GM12878 (cell line): ENCODE measurements around the gene RPL3. TPM values are rescaled to one million over a fixed set of nuclear protein-coding genes. Genes with fewer than 3 reads are reported as not detected.

Source experiments
- ATAC-seq: fragments of 200-7000 bp; cut with Tn5 transposase; 3 replicates; pipeline ENCODE4 v1.9.1; 2020; ENCODE audit warnings: mild to moderate bottlenecking, moderate library complexity
- BruUV-seq: library from RNA; stranded (reverse); fragments of 400-500 nt; replicated peaks from 2 replicates; lab custom pipeline; 2021; lab: Mats Ljungman, UMichigan
- CTCF ChIA-PET: fragments of 300-600 bp; sonication (Branson Sonifier 250); formaldehyde crosslinking; extraction: SDS; loops from one replicate; lab custom pipeline; 2021; ENCODE audit warnings: inconsistent platforms; lab: Yijun Ruan, JAX
- POLR2A ChIA-PET: fragments of 350-600 bp; formaldehyde crosslinking; extraction: SDS; loops from one replicate; lab custom pipeline; 2021; ENCODE audit warnings: inconsistent platforms; lab: Charles Lee
- RAD21 ChIA-PET: fragments of 300-600 bp; sonication (Branson Sonifier 250); formaldehyde crosslinking; loops from one replicate; lab custom pipeline; 2023; ENCODE audit warnings: antibody characterized with exemption; ENCODE audit not compliant: unreplicated experiment; lab: Charles Lee
- SMC1A ChIA-PET: fragments of 300-600 bp; sonication (Branson Sonifier 250); formaldehyde crosslinking; loops from one replicate; lab custom pipeline; 2023; ENCODE audit not compliant: unreplicated experiment, uncharacterized antibody; lab: Charles Lee
- DNase-seq: peaks from one replicate; pipeline ENCODE4 v3.0.0-alpha.2; 2011; ENCODE audit warnings: low read depth, low spot score
- FAIRE-seq: peaks from 3 replicates; lab custom pipeline; 2011; peaks lifted over from hg19 to GRCh38; lab: Jason Lieb, UNC
- H2AFZ ChIP-seq: 2 replicates; pipeline ENCODE4 v1.6.0; 2011; ENCODE audit warnings: low read depth, low read length, control low read depth; ENCODE audit not compliant: control insufficient read depth
- H3K27ac ChIP-seq: 2 replicates; pipeline ENCODE4 v1.5.1; 2011; ENCODE audit warnings: control low read depth; ENCODE audit not compliant: control insufficient read depth, insufficient read depth
- H3K27me3 ChIP-seq, 2 experiments: replicated peaks in 1 of 2; 2 replicates each; pipeline versions ENCODE4 v1.6.0 to v1.6.1; 2011; ENCODE audit warnings: low read length in 1 of 2; ENCODE audit not compliant: control insufficient read depth in 2 of 2, insufficient read depth in 2 of 2
- H3K36me3 ChIP-seq, 2 experiments: 2 replicates each; pipeline ENCODE4 v1.5.1; 2011; ENCODE audit warnings: low read length in 1 of 2; ENCODE audit not compliant: control insufficient read depth in 2 of 2, insufficient read depth in 2 of 2
- H3K4me1 ChIP-seq: 2 replicates; pipeline ENCODE4 v1.6.1; 2011; ENCODE audit warnings: mild to moderate bottlenecking, low read length, moderate library complexity, mixed read lengths; ENCODE audit not compliant: control insufficient read depth, insufficient read depth
- H3K4me2 ChIP-seq: 2 replicates; pipeline ENCODE4 v1.6.0; 2011; ENCODE audit warnings: control low read depth; ENCODE audit not compliant: control insufficient read depth, insufficient read depth
- H3K4me3 ChIP-seq: fragments of 200-600 bp; sonication (generic); 2 replicates; pipeline ENCODE4 v1.5.1; 2016
- H3K79me2 ChIP-seq: 2 replicates; pipeline ENCODE4 v1.6.0; 2011; ENCODE audit warnings: low read length; ENCODE audit not compliant: control insufficient read depth, insufficient read depth
- H3K9ac ChIP-seq: 2 replicates; pipeline ENCODE4 v1.8.0; 2011; ENCODE audit warnings: low read length, control low read depth, mixed read lengths; ENCODE audit not compliant: control insufficient read depth, insufficient read depth
- H3K9me3 ChIP-seq: replicated peaks from 3 replicates; pipeline ENCODE4 v1.5.1; 2011; ENCODE audit warnings: mild to moderate bottlenecking, low read length; ENCODE audit not compliant: control insufficient read depth, insufficient read depth
- H4K20me1 ChIP-seq: 2 replicates; pipeline ENCODE4 v1.6.0; 2011; ENCODE audit not compliant: control insufficient read depth, insufficient read depth
- BACH1 ChIP-seq: fragments of 450-650 bp; IDR thresholded peaks from 2 replicates; pipeline ENCODE4 v1.6.1; 2017; ENCODE audit warnings: mild to moderate bottlenecking, borderline replicate concordance
- CHD1 ChIP-seq: IDR thresholded peaks from 2 replicates; pipeline ENCODE4 v1.6.1; 2012; ENCODE audit warnings: low read depth, low read length, improper control_type of control experiment
- EGR1 ChIP-seq, 2 experiments: IDR thresholded peaks; 1 replicate in 1 of 2; 2 replicates in 1 of 2; pipeline ENCODE4 v1.6.1; 2011 to 2012; ENCODE audit warnings: low read depth in 2 of 2, low read length in 2 of 2, borderline replicate concordance in 1 of 2, mild to moderate bottlenecking in 1 of 2, moderate library complexity in 1 of 2
- ETV6 ChIP-seq, 2 experiments: fragments of 450-650 bp in 1 of 2; IDR thresholded peaks in 1 of 2; conservative IDR thresholded peaks in 1 of 2; 2 replicates each; pipeline ENCODE4 v1.6.1; 2014; ENCODE audit warnings: antibody characterized with exemption in 1 of 2, borderline replicate concordance in 1 of 2, low read depth in 1 of 2, mild to moderate bottlenecking in 1 of 2, moderate library complexity in 1 of 2
- FOXK2 ChIP-seq: fragments of 450-650 bp; IDR thresholded peaks from 2 replicates; pipeline ENCODE4 v1.6.1; 2017; ENCODE audit warnings: mild to moderate bottlenecking, moderate library complexity
- GATAD2B ChIP-seq: fragments of 450-650 bp; conservative IDR thresholded peaks from 2 replicates; pipeline ENCODE4 v1.6.1; 2017; ENCODE audit warnings: low read depth, mild to moderate bottlenecking, moderate library complexity
- MEF2A ChIP-seq: IDR thresholded peaks from 2 replicates; pipeline ENCODE4 v1.6.1; 2011; ENCODE audit warnings: low read depth, mild to moderate bottlenecking, low read length, moderate library complexity; ENCODE audit not compliant: insufficient read depth
- NFXL1 ChIP-seq: fragments of 450-650 bp; IDR thresholded peaks from 2 replicates; pipeline ENCODE4 v1.6.1; 2017; ENCODE audit warnings: antibody characterized with exemption, mild to moderate bottlenecking, borderline replicate concordance
- POU2F2 ChIP-seq: IDR thresholded peaks from 3 replicates; pipeline ENCODE4 v1.6.1; 2011; ENCODE audit warnings: low read depth, mild to moderate bottlenecking, low read length, borderline replicate concordance
- RB1 ChIP-seq: fragments of 450-650 bp; formaldehyde crosslinking; IDR thresholded peaks from 2 replicates; pipeline ENCODE4 v1.6.1; 2017; ENCODE audit warnings: mild to moderate bottlenecking, borderline replicate concordance
- RELA ChIP-seq: fragments of 450-650 bp; IDR thresholded peaks from 2 replicates; pipeline ENCODE4 v1.8.0; 2014; ENCODE audit warnings: borderline replicate concordance; ENCODE audit not compliant: partially characterized antibody
- REST ChIP-seq: IDR thresholded peaks from 2 replicates; pipeline ENCODE4 v1.6.1; 2012; ENCODE audit warnings: mild to moderate bottlenecking, low read depth, low read length
- RFX5 ChIP-seq: IDR thresholded peaks from 2 replicates; pipeline ENCODE4 v1.6.1; 2011; ENCODE audit warnings: low read depth, low read length, improper control_type of control experiment
- SMARCA5 ChIP-seq: fragments of 450-650 bp; IDR thresholded peaks from 2 replicates; pipeline ENCODE4 v1.6.1; 2017; ENCODE audit warnings: mild to moderate bottlenecking
- STAT3 ChIP-seq: IDR thresholded peaks from 2 replicates; pipeline ENCODE4 v1.6.1; 2011; ENCODE audit warnings: low read depth, low read length, improper control_type of control experiment
- SUZ12 ChIP-seq: fragments of 200-600 bp; sonication (generic); IDR thresholded peaks from one replicate; pipeline ENCODE4 v1.6.1; 2018; ENCODE audit warnings: antibody characterized with exemption, mild to moderate bottlenecking; ENCODE audit not compliant: unreplicated experiment
- USF2 ChIP-seq: IDR thresholded peaks from 2 replicates; pipeline ENCODE4 v1.6.1; 2011; ENCODE audit warnings: low read depth, low read length, improper control_type of control experiment, borderline replicate concordance
- WGBS: methylation state at CpG from one replicate; pipeline ENCODE4 v1.1.6; 2016; ENCODE audit warnings: low lambda C conversion rate; ENCODE audit not compliant: insufficient replicate concordance, insufficient coverage; ENCODE audit errors: missing lambda C conversion rate; 5-methylcytosine and 5-hydroxymethylcytosine counted together
- in situ Hi-C: fragments of 300-500 bp; cut with MboI; formaldehyde crosslinking; loops from 9 replicates; pipeline ENCODE4 v1.14.3; 2018; ENCODE audit warnings: mixed read lengths
- intact Hi-C: fragments of 100-400 bp; cut with micrococcal nuclease; formaldehyde crosslinking; loops from one replicate; pipeline ENCODE4 v1.14.2; 2022; ENCODE audit not compliant: unreplicated experiment
- polyA plus RNA-seq, 11 experiments: library from polyadenylated mRNA; depleted of rRNA in 4 of 11; unstranded in 6 of 11; stranded (reverse) in 5 of 11; fragments of >200 nt; fragmentation: Nextera tagmentation in 4 of 11; fragmentation: Illumina TruSeq in 1 of 11; extraction: Ambion mirVana in 4 of 11; extraction: Trizol in 1 of 11; gene quantifications; 1 replicate in 1 of 11; 2 replicates in 10 of 11; pipeline versions ENCODE4 v1.2.1 to v1.2.3, GENCODE V29; 2011 to 2016; ENCODE audit warnings: inconsistent platforms in 2 of 11, missing spikeins in 2 of 11, low read depth in 1 of 11
- total RNA-seq, 4 experiments: library from RNA; depleted of rRNA in 3 of 4; stranded (reverse); fragments of >200 nt in 3 of 4; fragmentation: Illumina TruSeq in 1 of 4; extraction: Trizol in 1 of 4; gene quantifications; 2 replicates each; pipeline versions ENCODE4 v1.2.1 to v1.2.3, GENCODE V29; 2013 to 2021
- TF ChIP-seq, protein P1 (sequence below): IDR thresholded peaks from 2 replicates; pipeline ENCODE4 v1.6.1; 2011; ENCODE audit warnings: low read depth, mild to moderate bottlenecking, low read length, moderate library complexity, borderline replicate concordance; ENCODE audit errors: extremely low read depth

The RPL3 gene
- total and polyA plus RNA-seq, 10 of the 15 experiments (the other 5 are each of a cell fraction or from before 2014, with no cell fraction given) = 1,534 to 6,791 (median 3,992) TPM

DNA sequence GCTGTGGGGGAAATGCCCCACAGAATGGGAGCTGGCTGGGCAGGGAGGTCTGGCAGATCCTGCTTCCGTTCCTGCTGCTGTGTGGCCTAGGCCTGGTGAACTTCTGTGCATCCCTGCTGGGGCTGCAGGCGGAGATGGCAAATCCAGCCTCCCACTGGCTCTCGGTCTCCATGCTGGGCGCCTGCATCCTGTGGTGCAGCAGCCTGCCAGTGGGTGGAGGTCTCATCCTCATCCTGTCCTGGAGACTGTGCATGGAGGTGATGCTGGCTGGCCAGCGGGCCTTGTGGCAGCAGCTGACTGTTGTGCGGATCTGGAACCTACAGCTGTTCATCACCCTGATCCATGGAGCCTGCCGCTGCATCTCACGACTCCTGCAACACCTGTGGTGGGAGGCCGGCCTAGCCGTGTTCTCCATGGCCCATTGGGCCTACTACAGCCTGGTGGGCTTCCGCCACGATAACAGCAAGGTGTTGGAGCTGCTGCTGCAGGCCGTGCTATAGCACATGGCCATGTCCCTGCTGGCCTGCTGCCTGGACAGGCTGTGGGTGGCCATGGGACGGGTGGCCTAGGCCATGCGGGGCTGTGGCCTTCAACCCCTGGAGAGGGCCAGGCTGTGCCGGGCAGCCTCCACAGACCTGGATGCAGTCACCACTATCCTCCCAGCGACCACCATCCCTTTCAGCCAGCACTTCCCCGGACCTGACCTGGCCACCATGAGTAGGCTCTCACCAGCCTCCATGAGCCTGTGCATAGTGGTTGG lies 8.8 kb upstream of the RPL3 start:
- no peak overlapping the region for H2AFZ ChIP-seq
- no peaks in the 10 kb centered on the region for H3K36me3 ChIP-seq
- no peak for ATAC-seq
- no peaks in the 10 kb centered on the region for H3K79me2 ChIP-seq
- H3K27me3 ChIP-seq = no peaks in the 10 kb centered on the region
- H3K9me3 ChIP-seq = no peaks in the 10 kb centered on the region
- RAD21 ChIA-PET = no interaction called here
- no TSS peak for BruUV-seq
- H3K27ac ChIP-seq = no peak overlapping the region
- intact Hi-C loops (no loop called here), in situ Hi-C loops (no loop called here)
- no peak for DNase-seq
- H3K4me2 ChIP-seq = no peak overlapping the region
- POLR2A ChIA-PET = no interaction called here
- H3K9ac ChIP-seq = no peak overlapping the region
- TF ChIP-seq STAT3 (no peak), RELA (no peak), EGR1 (IDR thresholded peaks at IDR 0.05; ENCODE audit: borderline replicate concordance in 1 of 2, low read depth in 2 of 2, low read length in 2 of 2) (no peak), CHD1 (no peak), FOXK2 (no peak), ETV6 (conservative IDR thresholded peaks at IDR 0.05 in 1 of 2, IDR thresholded peaks at IDR 0.05 in 1 of 2; ENCODE audit: borderline replicate concordance in 1 of 2, low read depth in 1 of 2) (no peak), POU2F2 (no peak), NFXL1 (no peak), MEF2A (no peak), USF2 (no peak), RB1 (no peak), REST (no peak), RFX5 (no peak), SUZ12 (no peak), SMARCA5 (no peak), GATAD2B (no peak), BACH1 (no peak)
- TF ChIP-seq, protein P1, sequence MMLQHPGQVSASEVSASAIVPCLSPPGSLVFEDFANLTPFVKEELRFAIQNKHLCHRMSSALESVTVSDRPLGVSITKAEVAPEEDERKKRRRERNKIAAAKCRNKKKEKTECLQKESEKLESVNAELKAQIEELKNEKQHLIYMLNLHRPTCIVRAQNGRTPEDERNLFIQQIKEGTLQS = no peak
- SMC1A ChIA-PET = no interaction called here
- H3K4me3 ChIP-seq = no peak overlapping the region
- H3K4me1 ChIP-seq = no peaks in the 10 kb centered on the region
- H4K20me1 ChIP-seq = no peaks in the 10 kb centered on the region
- no peak for FAIRE-seq
- 75% methylated on average over 18 of the region's 18 CpGs for WGBS
- CTCF ChIA-PET = interaction anchor here (1.6 kb wide), 1 partner anchor 15 kb away, joined by 7 read pairs; no protein-coding TSS in a partner anchor
